ENCODE results near the gene PSMB8. TPM values are rescaled to one million over a fixed set of nuclear protein-coding genes. Genes with fewer than 3 reads are reported as not detected.

Gene PSMB8
- total RNA-seq, 1 donor: 78.2 TPM

DNA sequence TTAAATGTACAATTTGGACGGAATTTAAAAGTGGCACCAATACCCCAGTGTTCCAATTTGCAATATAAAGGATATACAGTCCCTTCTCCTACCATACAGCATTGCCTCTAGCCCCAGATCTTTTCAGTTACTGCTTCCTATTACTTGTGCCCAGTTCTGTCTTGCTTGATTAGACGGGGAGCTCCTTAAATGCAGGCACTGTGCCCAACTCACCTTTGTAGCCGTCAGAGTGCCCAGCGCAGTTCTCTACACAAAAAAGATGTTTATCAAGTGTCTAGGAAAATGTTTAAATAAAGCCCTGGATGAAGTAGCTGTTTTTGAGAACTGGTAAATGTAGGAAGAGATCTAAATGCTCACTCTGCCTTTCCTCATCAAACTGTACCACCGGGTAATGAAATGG lies 12.9 kb downstream of the PSMB8 start:
- TF ChIP-seq, protein P1, sequence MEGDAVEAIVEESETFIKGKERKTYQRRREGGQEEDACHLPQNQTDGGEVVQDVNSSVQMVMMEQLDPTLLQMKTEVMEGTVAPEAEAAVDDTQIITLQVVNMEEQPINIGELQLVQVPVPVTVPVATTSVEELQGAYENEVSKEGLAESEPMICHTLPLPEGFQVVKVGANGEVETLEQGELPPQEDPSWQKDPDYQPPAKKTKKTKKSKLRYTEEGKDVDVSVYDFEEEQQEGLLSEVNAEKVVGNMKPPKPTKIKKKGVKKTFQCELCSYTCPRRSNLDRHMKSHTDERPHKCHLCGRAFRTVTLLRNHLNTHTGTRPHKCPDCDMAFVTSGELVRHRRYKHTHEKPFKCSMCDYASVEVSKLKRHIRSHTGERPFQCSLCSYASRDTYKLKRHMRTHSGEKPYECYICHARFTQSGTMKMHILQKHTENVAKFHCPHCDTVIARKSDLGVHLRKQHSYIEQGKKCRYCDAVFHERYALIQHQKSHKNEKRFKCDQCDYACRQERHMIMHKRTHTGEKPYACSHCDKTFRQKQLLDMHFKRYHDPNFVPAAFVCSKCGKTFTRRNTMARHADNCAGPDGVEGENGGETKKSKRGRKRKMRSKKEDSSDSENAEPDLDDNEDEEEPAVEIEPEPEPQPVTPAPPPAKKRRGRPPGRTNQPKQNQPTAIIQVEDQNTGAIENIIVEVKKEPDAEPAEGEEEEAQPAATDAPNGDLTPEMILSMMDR (IDR thresholded peaks at IDR 0.05; ENCODE audit: insufficient read depth, low read depth, low read length): no peak
- no peak for DNase-seq (ENCODE audit: low read depth)
- H3K4me3 ChIP-seq (ENCODE audit: low read depth, low read length): no peak overlapping the region

DNA sequence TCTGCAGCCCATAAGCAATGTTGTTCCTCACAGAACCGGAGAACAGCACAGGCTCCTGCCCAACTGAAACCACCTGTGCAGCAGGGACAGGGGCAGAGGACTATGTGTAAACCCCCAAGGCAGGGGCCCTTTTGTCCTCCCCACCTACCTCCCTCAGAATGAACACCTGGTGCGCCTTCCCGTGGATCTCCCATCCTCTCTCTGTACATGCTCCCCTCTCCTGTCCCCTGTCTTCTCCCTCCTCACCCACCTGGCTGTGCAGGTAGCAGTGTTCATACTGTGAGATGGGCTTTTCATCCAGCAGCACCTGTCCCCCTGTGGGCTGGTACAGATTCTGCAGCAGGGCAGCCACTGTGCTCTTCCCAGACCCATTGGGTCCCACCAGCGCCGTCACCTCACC lies 13.8 kb downstream of the PSMB8 start:
- no peak overlapping the region for H3K4me3 ChIP-seq (ENCODE audit: low read depth, low read length)
- TF ChIP-seq, protein P1 (IDR thresholded peaks at IDR 0.05; ENCODE audit: insufficient read depth, low read depth, low read length): no peak
- DNase-seq (ENCODE audit: low read depth): no peak

DNA sequence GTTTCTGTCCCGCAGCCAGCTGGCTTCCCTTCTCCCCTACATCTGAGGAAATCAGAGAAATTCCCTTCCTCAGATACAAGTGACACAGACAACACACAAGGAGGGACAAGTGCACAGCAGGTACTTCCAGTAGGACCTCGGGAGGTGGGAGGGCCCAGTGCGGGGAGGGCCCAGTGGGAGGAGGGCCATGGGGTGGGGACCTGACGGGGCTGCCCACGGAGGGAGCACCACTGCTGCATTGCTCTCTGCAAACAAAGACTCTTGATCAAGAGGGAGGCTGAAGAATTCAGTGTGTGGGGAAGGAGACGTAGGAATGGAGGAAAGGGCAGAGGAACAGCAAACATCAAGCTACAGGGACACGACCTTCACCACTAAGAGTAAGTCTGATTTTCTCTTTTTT lies 14.4 kb downstream of the PSMB8 start:
- TF ChIP-seq, protein P1 (IDR thresholded peaks at IDR 0.05; ENCODE audit: insufficient read depth, low read depth, low read length): no peak
- no peak overlapping the region for H3K4me3 ChIP-seq (ENCODE audit: low read depth, low read length)
- DNase-seq (ENCODE audit: low read depth): no peak

DNA sequence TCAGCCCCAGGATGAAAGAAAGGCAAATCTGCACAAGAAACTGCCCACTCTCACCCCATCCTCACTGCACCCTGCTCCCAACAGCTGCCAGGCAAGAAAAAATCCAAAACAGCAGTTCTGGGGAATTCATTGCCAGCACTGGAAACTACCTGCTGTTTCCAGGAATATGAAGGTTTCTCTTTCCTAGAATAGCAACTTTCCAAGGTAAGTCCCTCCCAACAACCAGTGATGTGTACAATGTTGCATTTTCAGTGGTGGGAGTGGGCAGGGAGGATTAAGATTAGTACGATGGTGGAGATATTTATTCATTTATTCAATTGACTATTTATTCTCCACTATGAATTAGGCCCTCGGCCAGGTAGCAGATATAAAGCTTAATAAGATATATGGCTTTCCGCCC lies 16.8 kb downstream of the PSMB8 start:
- DNase-seq (ENCODE audit: low read depth): no peak

DNA sequence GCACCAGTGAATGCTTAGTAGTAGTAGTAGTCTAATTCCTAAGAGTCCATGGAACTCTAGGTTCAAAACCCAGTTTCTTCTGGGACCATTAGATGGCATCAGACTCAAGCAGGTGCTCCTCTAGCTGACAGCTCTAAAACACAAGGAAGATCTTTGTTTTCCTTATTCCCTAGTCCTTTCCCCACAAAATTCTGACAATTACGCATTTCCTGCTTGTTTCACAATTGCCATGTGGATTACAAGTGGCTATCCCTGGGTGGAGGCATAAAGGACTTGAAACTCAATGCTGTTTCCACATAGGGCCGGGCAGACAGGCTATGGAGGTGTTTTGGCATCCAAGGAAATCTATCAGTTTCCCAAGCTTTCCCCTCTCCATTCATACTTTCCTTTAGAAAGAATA lies 17.9 kb downstream of the PSMB8 start:
- TF ChIP-seq, protein P1 (IDR thresholded peaks at IDR 0.05; ENCODE audit: insufficient read depth, low read depth, low read length): peak; percentile 34
- DNase-seq (ENCODE audit: low read depth): peak; percentile 82
- no peak overlapping the region for H3K4me3 ChIP-seq (ENCODE audit: low read depth, low read length)

More for the DNA sequence above, 16.8 kb downstream of the PSMB8 start:
- H3K4me3 ChIP-seq (ENCODE audit: low read depth, low read length): no peak overlapping the region
- TF ChIP-seq, protein P1 (IDR thresholded peaks at IDR 0.05; ENCODE audit: insufficient read depth, low read depth, low read length): no peak

DNA sequence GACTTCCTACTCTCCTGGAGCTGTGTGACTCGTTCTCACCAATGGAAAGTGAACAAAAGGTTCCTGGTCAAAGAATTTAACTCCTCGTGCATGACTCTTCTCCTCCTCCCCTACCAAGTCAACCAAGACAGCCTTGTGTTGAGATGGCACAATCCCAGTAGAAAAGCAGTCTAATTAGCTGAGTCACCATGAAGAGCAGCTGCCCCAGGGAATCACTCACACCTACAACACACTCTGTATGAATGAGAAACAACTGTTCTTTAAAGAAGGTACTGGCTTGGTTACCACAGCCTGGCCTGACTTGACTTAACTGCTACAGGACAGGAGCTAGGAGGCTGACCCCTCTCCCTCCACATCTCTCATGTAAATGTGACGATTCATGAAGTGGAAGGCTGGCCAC lies 24.1 kb downstream of the PSMB8 start:
- no peak overlapping the region for H3K4me3 ChIP-seq (ENCODE audit: low read depth, low read length)
- peak; percentile 58 for DNase-seq (ENCODE audit: low read depth)
- TF ChIP-seq, protein P1 (IDR thresholded peaks at IDR 0.05; ENCODE audit: insufficient read depth, low read depth, low read length): no peak

DNA sequence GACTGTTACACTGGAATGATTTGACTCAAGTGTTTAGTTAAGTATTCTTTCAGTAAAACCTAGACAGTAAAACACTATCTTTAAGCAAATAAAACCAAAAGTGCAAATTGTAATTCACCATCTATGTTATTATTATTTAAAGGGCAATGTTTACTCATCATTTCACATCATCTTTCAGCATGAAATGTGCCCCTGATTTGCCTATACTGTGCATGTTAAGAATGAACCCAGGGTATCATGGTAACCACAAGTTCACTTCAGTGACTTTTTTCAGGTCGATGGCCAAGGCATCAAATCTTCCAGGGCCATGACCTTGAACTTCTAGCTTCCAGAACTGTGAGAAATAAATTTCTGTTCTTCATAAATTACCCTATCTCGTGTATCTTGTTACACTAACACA lies 25.0 kb downstream of the PSMB8 start:
- H3K4me3 ChIP-seq (ENCODE audit: low read depth, low read length): no peak overlapping the region
- DNase-seq (ENCODE audit: low read depth): no peak
- TF ChIP-seq, protein P1 (IDR thresholded peaks at IDR 0.05; ENCODE audit: insufficient read depth, low read depth, low read length): no peak

All from fibroblast of villous mesenchyme (primary cell).